HTERT RPE-1 (cell line): Measurements from ENCODE around the gene GBP5.
"Not testable (repeated sequence)": the region's sequence is repeated elsewhere in the genome, so short reads cannot be mapped to it uniquely, and the experiment has no call there.

Experiments
- in situ Hi-C: fragments of 300-500 bp; cut with MboI; formaldehyde crosslinking; loops from 4 replicates; pipeline ENCODE4 v1.14.3; 2020; ENCODE audit warnings: low sequenced_read_pairs

The GBP5 gene, protein sequence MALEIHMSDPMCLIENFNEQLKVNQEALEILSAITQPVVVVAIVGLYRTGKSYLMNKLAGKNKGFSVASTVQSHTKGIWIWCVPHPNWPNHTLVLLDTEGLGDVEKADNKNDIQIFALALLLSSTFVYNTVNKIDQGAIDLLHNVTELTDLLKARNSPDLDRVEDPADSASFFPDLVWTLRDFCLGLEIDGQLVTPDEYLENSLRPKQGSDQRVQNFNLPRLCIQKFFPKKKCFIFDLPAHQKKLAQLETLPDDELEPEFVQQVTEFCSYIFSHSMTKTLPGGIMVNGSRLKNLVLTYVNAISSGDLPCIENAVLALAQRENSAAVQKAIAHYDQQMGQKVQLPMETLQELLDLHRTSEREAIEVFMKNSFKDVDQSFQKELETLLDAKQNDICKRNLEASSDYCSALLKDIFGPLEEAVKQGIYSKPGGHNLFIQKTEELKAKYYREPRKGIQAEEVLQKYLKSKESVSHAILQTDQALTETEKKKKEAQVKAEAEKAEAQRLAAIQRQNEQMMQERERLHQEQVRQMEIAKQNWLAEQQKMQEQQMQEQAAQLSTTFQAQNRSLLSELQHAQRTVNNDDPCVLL

GRCh38 chr1:89272269-89273041 is at the start of gene GBP5:
Gene GBP5 (minus strand): TSS chr1:89272860. CDS start chr1:89269555, 3,305 bp downstream.
- in situ Hi-C loops, result not testable (repeated sequence)

DNA sequence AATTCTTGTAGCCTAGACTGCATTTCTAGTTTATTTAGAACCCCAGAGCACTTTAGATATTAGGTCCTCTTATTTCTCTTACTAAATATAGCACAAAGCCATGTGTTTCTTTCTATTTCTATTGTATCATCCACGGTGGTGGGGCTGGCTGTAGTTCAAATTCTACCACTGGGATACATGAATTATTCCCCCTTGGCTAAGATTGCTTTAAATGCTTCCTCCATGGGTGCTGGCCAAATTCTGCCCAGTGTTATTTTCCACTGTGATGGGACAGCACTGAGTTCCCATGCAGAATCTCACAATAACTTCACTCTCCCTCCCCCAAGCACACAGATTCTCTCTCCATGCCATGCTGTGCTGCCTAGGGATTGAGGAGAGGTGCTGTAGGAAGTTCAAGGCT is 49.7 kb upstream of the GBP5 start:
- in situ Hi-C loops, result no loop called here

DNA sequence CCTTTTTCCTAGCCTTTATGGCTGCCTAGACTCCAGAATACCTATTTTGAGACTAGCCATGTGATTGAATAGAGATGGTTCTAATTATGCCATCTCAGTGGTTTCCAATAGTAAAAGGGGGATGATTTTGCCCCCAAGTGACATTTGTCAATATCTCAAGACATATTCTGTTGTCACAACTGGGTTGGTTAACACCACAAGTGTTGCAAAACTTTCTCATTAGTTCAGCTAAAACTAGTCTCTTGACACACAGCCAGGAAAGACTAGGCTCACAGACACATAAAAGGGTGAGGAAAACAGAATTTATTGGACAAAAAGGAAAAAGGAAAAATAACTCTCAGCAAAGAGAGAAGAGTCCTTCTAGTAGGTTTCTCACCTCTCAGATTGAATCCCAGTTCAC is 39.9 kb upstream of the GBP5 start:
- in situ Hi-C loops, result no loop called here

GRCh38 chr1:89311757-89312156 is 39.1 kb upstream of the GBP5 start:
- in situ Hi-C loops, result no loop called here

DNA sequence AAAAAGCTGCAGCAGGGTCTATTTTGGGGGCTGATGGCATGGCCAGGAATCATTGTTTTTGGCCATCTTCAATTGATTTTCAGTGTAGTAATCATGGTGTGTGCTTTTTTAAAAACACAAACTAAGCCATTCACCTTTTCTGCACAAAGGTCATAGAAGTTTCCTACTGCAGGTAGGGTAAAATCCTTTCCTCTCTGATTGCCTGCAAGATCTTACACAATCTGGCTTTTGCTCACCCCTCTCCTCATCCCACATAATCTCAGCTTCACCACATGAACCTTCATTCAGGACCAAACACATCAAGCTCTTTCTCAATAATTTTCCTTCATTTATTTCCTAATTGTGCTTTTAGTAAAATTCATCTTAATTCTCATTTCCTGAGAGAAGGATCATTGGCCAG is 38.3 kb upstream of the GBP5 start:
- in situ Hi-C loops, result no loop called here

GRCh38 chr1:89310505-89310904 is 37.8 kb upstream of the GBP5 start:
- in situ Hi-C loops, result no loop called here

- in situ Hi-C loops, result no loop called here
Observed at GRCh38 chr1:89309828-89310227, 37.2 kb upstream of the GBP5 start.

- in situ Hi-C loops, result no loop called here
Observed at GRCh38 chr1:89306273-89306672, 33.6 kb upstream of the GBP5 start.

DNA sequence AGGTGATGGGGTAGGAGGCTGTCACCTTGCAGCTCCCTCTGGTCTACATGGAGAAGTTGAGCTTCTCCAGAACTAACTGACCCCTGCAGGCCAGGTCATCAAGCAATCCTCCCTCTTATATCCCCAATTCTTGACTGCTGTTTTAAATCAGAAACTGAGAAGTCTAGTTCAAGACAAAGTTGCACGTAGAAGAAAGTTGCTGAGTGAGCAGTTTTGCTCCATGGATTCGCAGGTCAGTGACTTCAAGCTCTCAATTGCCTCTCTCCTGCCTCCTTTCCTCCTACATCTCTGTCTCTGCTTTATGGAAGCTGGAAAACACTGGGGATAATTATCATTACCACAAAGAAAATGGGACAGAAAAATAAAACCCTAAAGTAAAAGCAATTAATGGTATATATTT is 32.8 kb upstream of the GBP5 start:
- in situ Hi-C loops, result no loop called here

GRCh38 chr1:89304572-89305230 is 32.0 kb upstream of the GBP5 start:
- in situ Hi-C loops, result no loop called here

DNA sequence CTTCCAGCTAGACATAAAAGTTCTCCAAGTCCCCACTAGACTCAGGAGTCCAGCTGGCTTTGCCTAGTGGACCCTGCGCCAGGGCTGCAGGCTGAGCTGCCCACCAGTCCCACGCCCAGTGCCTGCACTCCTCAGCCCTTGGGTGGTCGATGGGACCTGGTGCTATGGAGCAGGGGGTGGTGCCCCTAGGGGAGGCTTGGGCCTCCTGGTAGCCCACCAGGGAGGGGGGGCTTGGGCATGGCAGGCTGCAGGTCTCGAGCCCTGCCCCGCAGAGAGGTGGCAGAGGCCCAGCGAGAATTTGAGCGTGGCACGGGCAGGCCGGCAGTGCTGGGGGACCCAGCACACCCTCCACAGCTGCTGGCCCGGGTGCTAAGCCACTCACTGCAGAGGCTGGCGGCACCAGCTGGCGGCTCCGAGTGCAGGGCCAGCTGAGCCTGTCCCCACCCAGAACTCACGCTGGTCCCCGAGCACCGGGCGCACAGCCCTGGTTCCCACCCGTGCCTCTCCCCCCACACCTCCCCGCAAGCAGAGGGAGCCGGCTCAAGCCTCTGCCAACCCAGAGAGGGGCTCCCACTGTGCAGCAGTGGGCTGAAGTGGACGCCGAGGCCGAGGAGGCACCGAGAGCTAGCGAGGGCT is 30.2 kb upstream of the GBP5 start:
- in situ Hi-C loops, result no loop called here

- in situ Hi-C loops, result not testable (repeated sequence)
Observed at GRCh38 chr1:89299739-89300463, 27.2 kb upstream of the GBP5 start.

GRCh38 chr1:89298461-89298860 is 25.8 kb upstream of the GBP5 start:
- in situ Hi-C loops, result no loop called here

- in situ Hi-C loops, result no loop called here
Observed at GRCh38 chr1:89295187-89295586, 22.5 kb upstream of the GBP5 start.

DNA sequence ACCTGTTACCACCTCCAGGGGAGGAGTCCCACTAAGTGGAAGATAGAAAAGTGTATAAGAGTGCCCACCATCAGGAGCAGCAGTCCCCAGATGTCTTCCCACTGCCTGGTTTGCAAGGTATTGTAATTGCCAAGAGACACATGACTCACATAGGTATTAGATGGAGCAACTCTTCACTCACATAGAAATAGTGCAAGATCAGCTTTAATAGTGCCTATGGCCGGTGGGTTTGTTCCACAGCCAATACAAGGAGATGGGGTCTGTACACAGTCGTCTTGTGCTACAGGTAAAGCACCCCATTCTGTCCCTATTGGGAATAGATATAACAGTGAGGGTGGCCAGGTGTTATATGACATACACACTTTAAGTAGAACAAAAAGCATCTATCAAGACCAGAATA is 18.6 kb upstream of the GBP5 start:
- in situ Hi-C loops, result no loop called here

GRCh38 chr1:89288051-89288340 is 15.3 kb upstream of the GBP5 start:
- in situ Hi-C loops, result no loop called here

GRCh38 chr1:89287181-89288050 is 14.8 kb upstream of the GBP5 start:
- in situ Hi-C loops, result no loop called here

- in situ Hi-C loops, result no loop called here
Observed at GRCh38 chr1:89286549-89287180, 14.0 kb upstream of the GBP5 start.
